ENCODE data around the gene RTL1.

The RTL1 gene

DNA sequence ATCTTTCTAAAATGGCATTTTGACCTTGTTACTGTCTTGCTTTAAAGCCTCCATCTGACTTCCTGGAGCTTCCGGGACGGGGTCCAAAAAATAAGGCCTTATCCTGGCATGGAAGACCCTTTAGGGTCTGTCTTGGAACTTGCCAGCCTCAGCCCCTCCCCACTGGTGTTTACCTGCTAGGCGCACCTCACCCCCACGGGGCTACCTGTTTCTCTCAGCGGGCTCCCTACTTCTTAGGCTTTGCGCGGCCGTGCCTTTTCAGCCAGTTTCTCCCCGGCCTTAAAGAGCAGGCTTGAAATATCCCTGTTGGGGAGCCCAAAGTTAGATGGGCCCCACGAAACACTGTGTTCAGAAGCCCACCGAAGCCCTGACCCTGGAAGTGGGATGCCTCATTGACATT is 5.1 kb downstream of the RTL1 start:
- DNase-seq = no peak

DNA sequence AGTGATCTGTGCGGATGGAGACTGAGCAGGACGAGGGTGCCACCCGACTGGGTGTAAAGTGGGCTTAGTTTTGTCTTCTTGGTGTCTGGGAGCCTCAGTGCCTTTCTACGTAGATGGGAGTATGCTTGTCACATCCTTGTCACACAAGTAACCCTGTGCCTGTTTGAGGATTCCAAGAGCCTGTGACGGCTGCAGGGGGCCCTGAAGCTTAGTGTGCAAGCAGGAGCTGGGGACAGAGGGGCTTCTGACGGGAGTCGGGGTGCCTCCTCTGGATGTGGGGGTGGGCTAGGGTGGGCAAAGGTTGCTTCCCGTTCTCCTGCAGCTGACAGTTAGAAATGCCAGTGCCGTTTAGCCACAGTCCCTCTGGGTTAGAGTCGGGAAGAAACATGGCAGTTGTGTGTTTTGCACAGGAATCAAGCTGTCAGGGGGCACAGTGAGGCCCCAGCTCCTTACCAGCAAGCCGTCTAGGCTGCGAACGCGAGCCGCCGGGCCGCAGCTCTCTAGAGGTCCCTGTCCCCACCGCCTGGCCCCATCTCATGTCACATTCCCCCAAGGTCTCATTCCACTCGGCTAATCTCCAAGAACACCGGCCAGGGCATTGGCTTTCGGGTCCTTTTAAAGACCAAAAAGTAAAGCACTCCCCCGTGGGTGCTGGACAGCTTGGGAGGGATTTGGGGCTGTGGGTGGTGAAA is 7.0 kb downstream of the RTL1 start:
- no peak for DNase-seq

DNA sequence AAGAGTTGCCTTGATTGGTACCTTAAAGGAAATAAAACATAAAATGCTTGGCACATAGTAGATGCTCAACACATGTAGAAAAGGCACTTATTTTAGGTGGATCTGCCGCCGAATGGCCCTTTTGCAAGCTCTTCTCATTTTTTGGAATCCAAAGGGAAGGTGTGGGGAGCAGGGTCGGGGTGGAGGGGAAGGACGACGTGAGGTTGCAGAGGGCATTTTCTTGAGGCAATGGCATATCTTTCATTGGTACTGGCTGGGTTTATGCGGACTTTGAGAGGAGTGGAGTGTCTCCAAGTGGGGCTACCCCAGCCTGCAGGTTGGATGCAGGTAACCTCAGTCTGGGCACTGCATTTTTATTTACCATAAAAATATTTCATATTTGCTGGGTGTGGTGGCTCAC is 8.1 kb downstream of the RTL1 start:
- no peak for DNase-seq

DNA sequence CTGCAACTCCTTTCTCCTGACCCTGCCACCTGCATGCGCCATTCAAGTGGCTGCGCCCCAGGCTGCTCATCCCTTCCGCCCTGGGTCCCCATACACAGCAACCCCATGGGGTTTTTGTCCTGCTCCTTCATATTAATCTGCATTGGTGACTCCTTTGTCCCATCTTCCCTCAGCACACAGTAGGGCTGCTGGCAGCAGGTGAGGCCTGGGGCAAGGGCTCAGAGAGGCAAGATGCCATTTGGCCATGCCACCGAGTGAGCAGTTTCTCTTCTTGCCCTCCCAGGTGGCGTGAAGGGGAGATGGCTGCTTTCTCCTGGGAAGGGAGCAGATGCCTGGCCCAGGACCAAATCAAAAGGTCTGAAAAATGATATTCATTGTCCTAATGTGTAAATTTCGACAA is 9.1 kb downstream of the RTL1 start:
- no peak for DNase-seq

DNA sequence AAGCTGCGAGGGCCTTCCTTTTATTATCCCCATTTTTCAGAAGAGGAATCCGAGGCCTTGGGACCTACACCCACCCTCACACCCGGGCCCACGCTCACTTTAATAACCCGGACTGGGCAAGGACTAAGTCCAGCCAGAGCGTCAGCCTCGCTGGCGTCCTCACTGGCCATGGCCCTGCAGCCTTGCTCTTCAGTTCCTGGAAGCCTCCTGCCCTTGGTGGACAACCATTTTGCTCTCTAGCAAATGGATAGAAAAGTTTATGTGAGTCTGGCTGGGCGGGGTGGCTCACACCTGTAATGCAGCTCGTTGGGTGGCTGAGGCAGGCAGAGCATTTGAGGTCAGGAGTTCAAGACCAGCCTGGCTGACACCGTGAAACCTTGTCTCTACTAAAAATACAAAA is 9.8 kb downstream of the RTL1 start:
- DNase-seq = no peak

DNA sequence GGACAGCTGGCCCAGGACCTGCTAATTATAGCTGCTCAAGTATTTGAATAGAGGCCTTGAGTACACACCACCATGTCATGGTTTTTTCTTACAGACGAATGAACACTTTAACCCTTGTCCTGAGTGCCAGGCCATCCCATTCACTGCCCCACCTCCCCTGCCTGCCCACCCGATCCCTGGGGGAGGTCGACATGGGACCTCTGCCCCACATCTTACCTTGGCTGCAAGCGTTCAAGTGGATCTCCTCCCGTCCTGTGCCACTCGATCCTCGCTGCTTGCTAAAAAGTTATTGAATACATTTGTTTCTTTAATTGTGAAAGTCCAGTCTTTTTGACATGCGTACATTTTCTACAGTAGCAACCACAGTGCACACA is 10.3 kb downstream of the RTL1 start:
- DNase-seq = no peak

DNA sequence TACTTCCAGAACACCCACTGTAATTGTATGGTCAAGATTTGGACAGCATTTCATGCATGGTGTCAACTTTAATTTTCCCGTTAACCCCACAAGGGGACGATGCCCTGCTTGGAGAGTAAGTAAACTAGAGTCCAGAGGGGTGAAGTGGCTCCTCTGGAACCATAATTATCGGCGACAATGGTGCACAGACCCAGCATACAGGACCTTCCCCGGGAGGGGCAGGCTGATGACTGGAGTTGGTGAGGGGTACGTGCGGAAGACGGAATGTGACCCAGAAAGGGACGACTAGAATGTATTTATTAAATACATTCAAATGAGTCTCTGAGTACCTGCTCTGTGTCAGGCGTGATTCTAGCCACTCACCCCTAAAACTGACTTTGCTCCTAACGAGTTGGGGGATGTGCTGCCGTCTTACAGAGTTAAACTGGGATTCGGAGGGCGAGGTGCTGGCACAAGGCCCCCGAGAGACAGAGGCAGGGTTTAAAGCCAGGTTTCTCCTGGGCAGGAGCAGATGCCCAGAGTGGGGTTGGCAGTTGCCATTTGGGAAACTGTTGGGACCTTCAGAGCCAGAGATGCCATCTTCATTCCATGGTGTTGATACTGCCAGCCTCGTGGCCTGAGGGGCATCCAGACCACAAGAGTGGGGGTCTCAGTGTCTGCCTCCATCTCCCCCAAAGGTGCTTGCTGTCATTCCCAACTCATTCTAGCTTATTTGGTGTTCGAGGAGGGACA is 10.9 kb downstream of the RTL1 start:
- no peak for DNase-seq

DNA sequence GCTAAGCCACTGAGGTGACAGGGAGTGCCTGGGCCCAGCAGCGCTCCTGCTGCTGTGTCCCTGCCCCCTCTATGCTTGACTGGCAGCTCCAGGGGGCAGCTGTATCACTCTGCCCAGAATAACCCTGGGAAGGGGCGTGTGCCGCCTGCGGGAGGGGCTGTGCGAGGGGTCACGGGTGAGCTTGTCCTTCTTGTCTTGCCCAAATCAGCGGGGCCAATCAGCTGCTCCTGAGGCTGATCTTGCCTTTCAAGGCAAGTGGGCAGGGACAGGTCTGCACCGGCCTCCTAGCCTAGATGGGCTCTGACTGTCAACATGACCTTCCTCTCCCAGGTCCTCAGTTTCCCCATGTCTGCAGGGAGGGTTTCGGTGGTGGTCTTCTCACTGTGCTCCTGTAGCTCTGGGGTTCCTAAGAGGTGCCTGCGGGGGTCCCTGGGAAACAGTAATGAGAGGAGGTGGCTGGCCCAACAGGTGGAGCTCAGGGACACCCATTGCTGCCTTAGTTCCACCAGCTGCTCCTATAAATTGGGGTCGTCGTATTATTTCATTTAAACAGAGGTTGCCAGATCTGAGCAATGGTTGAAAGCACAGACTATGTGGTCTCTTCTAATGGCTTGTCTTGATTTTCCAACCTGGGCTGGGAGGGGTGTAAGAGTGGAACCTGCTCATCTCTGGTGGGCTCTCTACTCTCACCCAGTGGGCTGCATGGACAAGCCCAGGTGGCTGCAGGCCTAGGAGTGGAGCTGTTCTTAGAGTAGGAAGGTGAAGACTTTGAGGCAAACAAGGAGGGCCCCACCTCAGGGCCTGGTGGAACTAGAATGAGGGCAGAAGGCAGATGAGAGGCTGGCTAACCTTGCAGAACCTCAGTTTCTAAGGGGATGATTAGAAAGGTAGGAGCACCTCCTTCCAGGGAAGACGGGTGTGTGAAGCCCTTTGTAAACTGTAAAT is 11.7 kb downstream of the RTL1 start:
- DNase-seq = no peak

DNA sequence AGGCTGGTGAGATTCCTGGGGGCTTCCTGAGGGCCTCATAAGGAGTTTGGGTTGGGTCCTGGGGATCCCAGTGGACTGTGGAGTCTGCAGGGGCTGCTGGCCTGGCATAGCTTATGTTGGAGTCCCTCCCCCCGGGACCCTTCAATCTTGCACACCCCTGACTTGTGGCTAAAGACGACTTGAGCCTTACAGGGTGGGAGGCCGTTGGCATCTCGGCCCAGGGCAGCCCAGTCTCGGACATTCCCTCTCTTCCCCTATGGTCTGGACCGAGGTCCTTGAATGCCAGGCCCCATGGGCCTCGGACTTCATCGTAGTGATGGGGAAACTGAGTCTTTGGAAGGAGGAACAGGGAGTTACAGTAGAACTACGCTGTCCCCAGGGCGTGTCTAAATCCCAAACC is 12.5 kb downstream of the RTL1 start:
- no peak for DNase-seq

DNA sequence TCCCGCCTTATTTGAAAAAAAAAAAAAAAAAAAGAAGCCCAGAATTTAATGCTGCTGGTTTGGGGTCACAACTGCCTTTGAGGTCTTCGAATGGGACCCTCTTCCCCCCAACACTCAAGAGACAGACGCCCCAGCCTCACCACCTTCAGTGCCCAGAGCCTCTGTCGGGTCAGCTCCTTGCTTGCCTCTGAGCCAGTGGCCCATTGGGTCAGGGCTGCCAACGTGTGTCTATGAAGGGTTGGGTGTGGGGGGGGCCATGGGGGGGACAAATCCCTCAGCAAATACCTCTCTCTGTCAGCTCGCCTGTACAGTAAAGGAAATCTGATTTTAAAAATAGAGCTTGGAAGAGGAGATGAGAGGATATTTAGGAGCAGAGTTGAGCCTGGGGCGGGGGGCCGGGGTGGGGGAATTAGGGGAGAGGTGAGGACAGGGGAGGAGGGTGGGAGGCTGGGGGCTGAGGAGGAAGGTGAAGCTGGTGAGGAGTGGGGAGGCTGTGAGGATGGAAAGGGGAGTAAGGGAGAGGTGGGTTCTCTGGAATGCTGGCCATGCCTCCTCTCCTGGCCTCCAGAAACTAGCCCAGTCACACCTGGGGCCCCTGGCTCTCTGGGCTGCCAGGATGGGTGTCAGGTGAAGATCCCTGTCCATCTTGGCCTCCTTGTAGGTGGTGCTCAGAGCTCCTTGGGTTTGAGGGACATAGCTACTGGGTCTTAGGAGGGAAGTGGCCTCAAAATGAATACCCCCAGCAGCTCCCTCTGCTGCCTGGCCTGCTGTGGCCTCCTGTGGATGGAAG is 13.3 kb downstream of the RTL1 start:
- no peak for DNase-seq

DNA sequence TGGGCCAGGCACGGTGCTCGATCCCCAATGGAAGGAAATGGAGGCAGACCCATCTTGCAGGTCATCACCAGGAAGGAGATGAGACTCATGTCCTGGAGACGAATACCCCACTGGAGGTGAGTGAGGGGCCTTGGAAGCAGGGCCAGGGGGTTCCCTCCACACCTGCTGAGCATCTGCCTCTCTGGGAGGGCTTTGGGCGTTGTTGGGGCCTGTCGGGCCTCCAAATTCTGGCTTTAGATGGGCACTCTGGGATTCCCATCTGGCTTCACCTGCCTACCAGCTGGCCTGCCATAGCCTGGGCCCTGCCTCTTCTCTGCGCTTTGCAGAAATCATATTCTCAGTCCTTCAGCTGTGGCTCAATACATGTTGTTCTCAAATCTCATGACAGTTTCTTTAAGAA is 13.9 kb downstream of the RTL1 start:
- DNase-seq = no peak

DNA sequence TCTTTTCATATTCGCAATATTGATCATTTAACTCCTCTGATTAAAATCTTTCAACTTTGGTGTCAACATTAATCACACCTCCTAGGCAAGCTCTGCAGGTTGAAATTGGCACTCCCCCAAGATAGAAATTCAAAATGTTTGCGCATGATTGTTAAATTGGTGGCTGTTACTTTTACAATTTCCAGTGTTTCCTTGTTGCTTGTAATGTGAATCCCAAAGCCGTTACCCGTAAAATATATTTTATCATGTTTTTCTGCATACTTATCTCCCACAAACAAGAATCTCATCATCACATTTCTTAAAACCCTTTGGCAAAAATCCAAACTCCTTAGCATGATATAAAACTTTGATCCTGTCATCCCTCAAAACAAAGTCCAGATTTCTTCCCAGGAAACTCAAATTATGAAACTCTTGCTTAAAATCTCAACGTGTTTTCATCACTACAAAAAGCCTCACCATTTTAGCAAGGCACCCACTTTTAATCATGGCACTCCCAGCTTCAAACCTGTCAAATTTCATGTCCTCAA is 14.7 kb downstream of the RTL1 start:
- DNase-seq = no peak

DNA sequence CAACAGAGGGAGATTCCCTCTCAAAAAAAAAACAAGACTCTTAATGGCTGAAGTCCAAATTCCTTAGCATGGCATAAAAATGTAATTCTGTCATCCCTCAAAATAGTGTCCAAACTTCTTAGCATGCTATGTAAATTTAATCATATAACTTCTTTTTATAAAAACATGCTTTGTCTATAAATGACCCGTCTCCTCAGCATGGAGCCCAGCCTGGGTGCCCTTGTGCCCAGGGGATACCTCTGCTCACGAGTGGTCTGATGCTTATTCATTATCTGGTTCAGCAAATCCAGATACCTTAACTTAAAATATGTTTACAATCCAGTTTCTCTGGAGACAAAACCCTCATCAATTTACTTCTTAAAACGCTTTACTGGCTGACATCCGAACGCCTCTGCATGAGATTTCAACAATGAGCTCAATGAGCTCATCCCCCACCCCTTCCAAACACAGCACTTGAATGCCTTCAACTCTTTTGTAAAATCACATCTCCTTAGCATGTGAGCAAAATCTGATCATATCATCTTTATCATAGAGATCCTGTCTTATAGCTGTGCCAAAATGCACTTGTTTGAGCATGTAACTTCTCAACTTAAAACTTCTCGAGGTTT is 15.7 kb downstream of the RTL1 start:
- no peak for DNase-seq

DNA sequence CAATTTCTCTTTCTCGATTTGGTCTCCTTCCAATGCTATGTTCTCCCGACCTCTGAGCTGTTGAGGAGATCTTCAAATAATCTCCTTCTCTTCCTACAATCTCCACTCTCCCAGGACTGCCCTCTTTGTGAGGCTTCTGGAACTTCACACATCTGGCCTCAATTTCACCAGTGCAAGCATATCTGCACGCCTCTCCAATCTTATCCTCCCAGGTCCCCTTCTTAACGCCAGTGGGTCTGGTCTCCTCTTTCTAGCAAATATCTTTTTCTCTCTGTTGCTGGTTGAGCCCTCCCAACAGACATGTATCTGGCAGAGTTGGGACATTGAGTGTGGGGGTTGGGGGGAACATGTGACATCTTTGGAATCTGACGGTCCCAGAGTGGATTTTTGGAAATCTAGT is 17.9 kb downstream of the RTL1 start:
- DNase-seq = no peak

DNA sequence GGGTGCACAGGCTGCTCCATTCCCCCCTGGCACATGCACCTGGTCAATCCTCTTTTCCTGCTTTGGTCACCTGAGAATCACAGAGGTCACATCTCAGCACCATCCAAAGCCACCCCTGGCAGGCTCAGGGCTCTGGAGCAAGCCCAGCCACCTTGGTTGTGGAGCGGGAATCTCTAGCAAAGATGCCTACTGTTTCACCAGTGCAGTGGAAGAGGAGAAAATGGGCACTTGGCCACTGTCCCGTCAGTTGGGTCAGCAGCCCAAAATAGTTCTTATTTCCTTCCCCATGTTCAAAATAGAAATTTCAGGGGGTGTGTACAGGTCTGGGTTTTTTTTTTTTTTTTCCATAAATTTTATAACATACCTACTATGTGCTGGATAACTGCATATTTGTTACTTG is 18.3 kb downstream of the RTL1 start:
- DNase-seq = no peak

DNA sequence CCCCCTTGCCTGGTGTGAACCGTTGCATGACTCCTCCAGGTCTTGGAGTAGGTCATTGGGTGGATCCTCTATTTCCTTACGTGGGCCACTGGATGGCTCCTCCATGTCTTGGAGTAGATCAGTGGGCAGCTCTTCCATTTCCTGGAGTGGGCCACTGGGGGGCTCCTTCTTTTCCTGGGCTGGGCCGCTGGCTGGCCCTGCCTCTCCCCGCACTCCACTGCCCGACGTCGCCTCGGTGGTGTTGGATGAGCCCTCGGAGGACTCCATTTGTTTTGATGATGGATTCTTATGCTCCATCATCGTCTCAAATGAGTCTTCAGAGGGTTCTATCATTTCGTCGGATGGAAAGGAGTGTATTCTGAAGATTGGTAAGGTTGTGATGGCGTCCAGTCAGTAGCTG is 19.1 kb downstream of the RTL1 start:
- DNase-seq = no peak

DNA sequence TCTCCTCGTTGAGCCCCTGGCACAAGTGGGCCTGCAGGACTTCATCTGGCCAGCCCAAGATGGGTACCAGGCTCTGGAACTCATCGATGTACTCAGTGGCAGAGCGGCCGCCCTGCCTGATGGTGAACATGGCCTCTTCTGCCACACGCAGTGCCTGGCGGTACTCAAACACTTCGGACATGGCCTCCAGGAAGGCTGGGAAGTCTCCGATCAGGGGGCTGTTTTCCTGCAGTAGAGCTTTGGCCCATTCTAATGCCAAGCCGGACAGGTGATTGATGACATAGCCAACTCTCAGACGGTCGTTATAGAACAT is 19.8 kb downstream of the RTL1 start:
- DNase-seq = no peak

DNA sequence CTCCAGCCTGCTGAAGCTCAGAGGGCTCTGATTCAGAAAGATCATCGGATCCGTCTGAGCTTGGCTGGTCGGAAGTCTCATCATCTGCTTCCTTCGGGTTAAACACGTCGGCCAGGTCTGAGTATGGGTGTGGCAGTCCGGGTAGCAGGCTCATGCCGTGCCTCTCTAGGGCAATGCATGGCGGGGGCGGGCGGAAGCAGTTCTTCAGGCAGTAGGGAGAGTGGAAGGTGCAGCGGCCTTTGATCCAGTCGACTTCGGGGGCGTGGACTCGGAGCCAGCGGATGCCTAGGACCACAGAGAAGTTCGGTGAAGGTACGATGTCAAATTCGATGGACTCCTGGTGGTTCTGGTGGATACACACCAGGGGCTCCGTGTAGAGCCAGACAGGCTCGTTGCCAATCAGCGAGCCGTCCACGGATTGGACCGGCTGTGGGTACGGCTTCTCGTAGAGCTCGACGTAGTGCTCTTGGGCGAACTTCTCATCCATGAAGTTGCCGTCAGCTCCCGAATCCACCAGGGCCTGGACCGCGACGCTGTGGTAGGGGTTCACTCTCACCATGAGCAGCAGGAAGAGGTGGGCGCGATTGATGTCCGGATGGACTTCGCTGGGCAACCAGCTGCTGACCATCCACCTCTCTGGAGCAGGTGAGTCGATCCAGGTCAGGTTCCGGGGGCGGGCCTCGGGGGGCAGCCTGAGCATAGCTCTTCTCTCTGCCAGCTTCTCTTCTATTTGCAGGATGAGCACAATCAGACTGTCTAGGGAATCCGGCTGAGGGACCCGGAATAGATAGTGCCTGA is 20.3 kb downstream of the RTL1 start:
- DNase-seq = no peak

DNA sequence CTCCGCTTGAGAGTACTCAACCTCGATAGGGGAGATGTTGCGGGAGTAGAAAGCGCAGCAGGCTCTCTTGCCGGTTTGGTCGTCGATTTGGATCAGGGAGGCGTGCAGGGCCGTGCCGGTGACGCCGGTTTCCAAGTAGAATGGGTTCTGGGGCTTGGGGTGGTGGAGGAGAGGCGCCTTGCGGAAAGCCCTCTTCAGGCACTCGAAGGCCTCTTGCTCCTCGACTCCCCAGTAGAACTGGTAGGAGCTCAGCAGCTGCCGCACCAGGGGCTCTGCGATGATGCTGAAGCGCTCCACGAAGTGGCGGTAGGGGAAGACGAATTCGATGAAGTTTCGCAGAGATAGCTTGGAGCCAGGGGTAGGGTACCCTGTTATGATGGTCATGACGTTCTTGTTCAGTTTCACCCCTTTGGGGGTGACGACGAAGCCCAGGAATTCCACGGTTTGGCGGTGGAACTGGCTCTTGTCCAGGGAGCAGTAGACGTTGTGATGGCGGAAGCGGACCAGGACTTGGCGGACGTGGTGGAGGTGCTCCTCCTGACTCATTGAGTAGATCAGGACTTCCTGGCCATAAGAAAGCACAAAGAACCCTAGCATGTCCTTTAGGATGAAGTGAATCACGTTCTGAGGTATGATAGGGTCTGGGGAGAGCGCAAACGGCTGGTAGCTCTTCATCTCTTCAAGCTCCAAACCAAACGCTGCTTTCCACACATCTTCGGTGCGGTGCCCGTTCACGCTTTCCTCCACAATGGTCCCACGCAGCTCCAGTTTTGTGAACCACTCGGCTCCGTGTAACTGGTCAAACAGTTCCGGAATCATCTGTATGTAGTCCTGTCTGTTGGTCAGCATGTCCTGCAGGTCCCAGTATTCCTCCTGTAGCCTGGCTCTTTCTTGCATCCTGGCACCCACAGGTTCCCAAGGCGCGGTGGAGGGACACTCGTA is 21.2 kb downstream of the RTL1 start:
- DNase-seq = no peak

Measured in activated naive CD4-positive, alpha-beta T cell treated with Interleukin-2 at 50 U/mL for 16 hours (primary cell).